ENCODE data around the gene PHYKPL. TPM values are rescaled to one million over a fixed set of nuclear protein-coding genes. Genes with fewer than 3 reads are reported as not detected.
"Not testable (repeated sequence)": the region's sequence is repeated elsewhere in the genome, so short reads cannot be mapped to it uniquely, and the experiment has no call there.

The PHYKPL gene
- polyA plus RNA-seq, 1 donor (not counting 4 experiments of a cell fraction or from before 2014, with no cell fraction given): 38.8 TPM

DNA sequence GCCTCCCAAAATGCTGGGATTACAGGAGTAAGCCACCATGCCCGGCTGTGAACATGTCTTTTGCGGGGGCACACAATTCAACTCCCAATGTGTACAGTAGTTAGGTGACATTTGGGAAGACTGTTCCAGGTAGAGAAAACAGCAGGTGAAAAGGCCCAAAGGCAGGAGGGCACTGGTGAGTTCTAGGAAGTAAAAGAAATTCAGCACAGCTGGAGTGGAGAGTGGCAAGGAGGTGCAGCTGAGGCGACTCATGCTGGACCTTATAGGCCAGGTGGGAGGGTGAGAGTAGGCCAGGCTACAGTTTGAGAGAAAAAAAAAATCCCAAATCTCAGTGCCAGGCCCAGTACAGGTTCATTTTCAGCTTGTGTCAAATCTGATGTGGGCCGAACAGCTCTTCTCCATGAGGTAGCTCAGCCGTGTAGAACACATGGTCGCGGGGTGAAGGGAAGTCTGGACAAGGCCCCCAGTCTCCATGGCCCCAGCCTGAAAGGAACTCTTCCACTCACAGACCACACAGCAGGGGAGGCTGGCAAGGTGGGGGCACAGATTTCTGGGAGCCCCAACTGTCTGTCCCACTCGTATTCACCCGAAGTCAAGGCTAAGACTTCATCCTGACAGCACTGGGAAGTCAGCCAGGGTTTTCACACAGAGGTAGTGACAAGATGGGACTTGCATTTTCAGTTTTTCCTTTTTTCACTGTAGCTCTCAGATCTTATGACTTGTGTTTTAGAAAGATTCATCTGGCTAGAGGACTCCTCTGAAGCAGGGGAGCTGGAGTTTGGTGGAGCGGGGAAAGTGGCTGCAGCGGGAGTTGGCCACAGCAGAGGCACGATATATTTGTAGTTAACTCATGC lies 32.8 kb downstream of the PHYKPL start:
- dilution Hi-C loops (cut with MboI; ENCODE audit: extremely low pct_ligation_motif_present, low sequenced_read_pairs): no loop called here
- H2AFZ ChIP-seq (ENCODE audit: control insufficient read depth, low read length): no peak overlapping the region
- no peaks in the 10 kb centered on the region for H3K9me1 ChIP-seq (ENCODE audit: control insufficient read depth, extremely low read depth, insufficient read depth, low read length)
- H3K4me2 ChIP-seq (ENCODE audit: control insufficient read depth, extremely low read depth, insufficient read depth, low read depth, low read length): peak overlapping the region; percentile 47
- FAIRE-seq (peak; percentile 51), DNase-seq (ENCODE audit: low read depth, low spot score) (no peak)
- no peaks in the 10 kb centered on the region for H3K9me3 ChIP-seq (ENCODE audit: control insufficient read depth, low read depth, low read length)
- no peaks in the 10 kb centered on the region for H3K27me3 ChIP-seq (ENCODE audit: control insufficient read depth, extremely low read depth, insufficient read depth, low read length)
- H3K27ac ChIP-seq (ENCODE audit: control insufficient read depth, insufficient read depth, low read length): no peak overlapping the region
- no peaks in the 10 kb centered on the region for H3K36me3 ChIP-seq (ENCODE audit: control insufficient read depth in 2 of 2, extremely low read depth in 1 of 2, insufficient read depth in 2 of 2, low read length in 2 of 2)
- no peak overlapping the region for H3K9ac ChIP-seq (ENCODE audit: control insufficient read depth, extremely low read depth, insufficient read depth, low read length)
- H3K4me1 ChIP-seq (ENCODE audit: control insufficient read depth, extremely low read depth, insufficient read depth, low read length): peaks cover 15% of the 10 kb centered on the region
- H3K4me3 ChIP-seq (ENCODE audit: control insufficient read depth in 2 of 3, extremely low read depth in 1 of 3, insufficient read depth in 2 of 3, low read depth in 1 of 3, low read length in 3 of 3): no peak overlapping the region
- peaks cover 7% of the 10 kb centered on the region for H3K79me2 ChIP-seq (ENCODE audit: control insufficient read depth, insufficient read depth, low read length)
- no peaks in the 10 kb centered on the region for H4K20me1 ChIP-seq (ENCODE audit: control insufficient read depth, extremely low read depth, insufficient read depth, low read length)
- TF ChIP-seq, protein P1, sequence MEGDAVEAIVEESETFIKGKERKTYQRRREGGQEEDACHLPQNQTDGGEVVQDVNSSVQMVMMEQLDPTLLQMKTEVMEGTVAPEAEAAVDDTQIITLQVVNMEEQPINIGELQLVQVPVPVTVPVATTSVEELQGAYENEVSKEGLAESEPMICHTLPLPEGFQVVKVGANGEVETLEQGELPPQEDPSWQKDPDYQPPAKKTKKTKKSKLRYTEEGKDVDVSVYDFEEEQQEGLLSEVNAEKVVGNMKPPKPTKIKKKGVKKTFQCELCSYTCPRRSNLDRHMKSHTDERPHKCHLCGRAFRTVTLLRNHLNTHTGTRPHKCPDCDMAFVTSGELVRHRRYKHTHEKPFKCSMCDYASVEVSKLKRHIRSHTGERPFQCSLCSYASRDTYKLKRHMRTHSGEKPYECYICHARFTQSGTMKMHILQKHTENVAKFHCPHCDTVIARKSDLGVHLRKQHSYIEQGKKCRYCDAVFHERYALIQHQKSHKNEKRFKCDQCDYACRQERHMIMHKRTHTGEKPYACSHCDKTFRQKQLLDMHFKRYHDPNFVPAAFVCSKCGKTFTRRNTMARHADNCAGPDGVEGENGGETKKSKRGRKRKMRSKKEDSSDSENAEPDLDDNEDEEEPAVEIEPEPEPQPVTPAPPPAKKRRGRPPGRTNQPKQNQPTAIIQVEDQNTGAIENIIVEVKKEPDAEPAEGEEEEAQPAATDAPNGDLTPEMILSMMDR (optimal IDR thresholded peaks at IDR 0.05 in 1 of 3, IDR thresholded peaks at IDR 0.05 in 1 of 3, conservative IDR thresholded peaks at IDR 0.05 in 1 of 3; ENCODE audit: extremely low read depth in 1 of 3, insufficient read depth in 2 of 3, low read length in 3 of 3): no peak
- no peak for TF ChIP-seq EZH2 (IDR thresholded peaks at IDR 0.05; ENCODE audit: low read length)

DNA sequence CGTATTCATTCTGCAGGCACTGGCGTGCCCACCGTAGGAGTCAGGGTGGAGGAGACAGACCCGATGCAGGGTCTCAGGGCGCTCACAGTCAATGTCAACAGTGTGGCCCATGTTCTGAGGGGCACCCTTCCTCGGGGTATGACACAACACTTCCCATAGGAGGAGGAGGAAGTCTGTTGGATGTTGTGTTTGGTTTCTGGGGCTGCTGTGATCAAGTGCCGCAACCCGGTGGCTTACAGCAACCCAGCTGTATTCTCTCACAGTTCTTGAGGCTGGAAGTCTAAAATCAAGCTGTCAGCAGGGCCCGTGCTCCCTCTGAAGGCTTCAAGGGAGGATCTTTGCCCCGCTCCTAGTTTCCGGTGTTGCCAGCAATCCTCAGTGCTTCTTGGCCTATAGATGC lies 33.9 kb downstream of the PHYKPL start:
- H2AFZ ChIP-seq (ENCODE audit: control insufficient read depth, low read length): no peak overlapping the region
- H3K9me1 ChIP-seq (ENCODE audit: control insufficient read depth, extremely low read depth, insufficient read depth, low read length): no peaks in the 10 kb centered on the region
- H3K36me3 ChIP-seq (ENCODE audit: control insufficient read depth in 2 of 2, extremely low read depth in 1 of 2, insufficient read depth in 2 of 2, low read length in 2 of 2): no peaks in the 10 kb centered on the region
- no peak overlapping the region for H3K9ac ChIP-seq (ENCODE audit: control insufficient read depth, extremely low read depth, insufficient read depth, low read length)
- H4K20me1 ChIP-seq (ENCODE audit: control insufficient read depth, extremely low read depth, insufficient read depth, low read length): no peaks in the 10 kb centered on the region
- DNase-seq (ENCODE audit: low read depth, low spot score) (no peak), FAIRE-seq (no peak)
- no peak overlapping the region for H3K4me3 ChIP-seq (ENCODE audit: control insufficient read depth in 2 of 3, extremely low read depth in 1 of 3, insufficient read depth in 2 of 3, low read depth in 1 of 3, low read length in 3 of 3)
- H3K27ac ChIP-seq (ENCODE audit: control insufficient read depth, insufficient read depth, low read length): no peak overlapping the region
- H3K79me2 ChIP-seq (ENCODE audit: control insufficient read depth, insufficient read depth, low read length): no peaks in the 10 kb centered on the region
- dilution Hi-C loops (cut with MboI; ENCODE audit: extremely low pct_ligation_motif_present, low sequenced_read_pairs): no loop called here
- no peak overlapping the region for H3K4me2 ChIP-seq (ENCODE audit: control insufficient read depth, extremely low read depth, insufficient read depth, low read depth, low read length)
- peaks cover 15% of the 10 kb centered on the region for H3K4me1 ChIP-seq (ENCODE audit: control insufficient read depth, extremely low read depth, insufficient read depth, low read length)
- H3K9me3 ChIP-seq (ENCODE audit: control insufficient read depth, low read depth, low read length): no peaks in the 10 kb centered on the region
- no peak for TF ChIP-seq EZH2 (IDR thresholded peaks at IDR 0.05; ENCODE audit: low read length)
- TF ChIP-seq, protein P1 (optimal IDR thresholded peaks at IDR 0.05 in 1 of 3, IDR thresholded peaks at IDR 0.05 in 1 of 3, conservative IDR thresholded peaks at IDR 0.05 in 1 of 3; ENCODE audit: extremely low read depth in 1 of 3, insufficient read depth in 2 of 3, low read length in 3 of 3): no peak
- H3K27me3 ChIP-seq (ENCODE audit: control insufficient read depth, extremely low read depth, insufficient read depth, low read length): peaks cover 6% of the 10 kb centered on the region

DNA sequence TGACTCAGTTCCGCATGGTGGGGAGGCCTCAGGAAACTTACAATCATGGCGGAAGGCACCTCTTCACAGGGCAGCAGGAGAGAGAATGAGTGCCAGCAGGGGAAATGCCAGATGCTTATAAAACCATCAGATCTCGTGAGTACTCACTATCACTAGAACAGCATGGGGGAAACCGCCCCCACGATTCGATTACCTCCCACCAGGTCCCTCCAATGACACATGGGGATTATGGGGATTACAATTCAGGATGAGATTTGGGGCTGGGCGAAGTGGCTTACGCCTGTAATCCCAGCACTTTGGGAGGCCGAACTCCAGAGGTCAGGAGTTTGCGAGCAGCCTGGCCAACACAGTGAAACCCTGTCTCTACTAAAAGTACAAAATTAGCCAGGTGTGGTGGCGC lies 34.5 kb downstream of the PHYKPL start:
- H3K27me3 ChIP-seq (ENCODE audit: control insufficient read depth, extremely low read depth, insufficient read depth, low read length); dilution Hi-C loops (cut with MboI; ENCODE audit: extremely low pct_ligation_motif_present, low sequenced_read_pairs); H4K20me1 ChIP-seq (ENCODE audit: control insufficient read depth, extremely low read depth, insufficient read depth, low read length); H3K27ac ChIP-seq (ENCODE audit: control insufficient read depth, insufficient read depth, low read length); H3K9me1 ChIP-seq (ENCODE audit: control insufficient read depth, extremely low read depth, insufficient read depth, low read length); DNase-seq (ENCODE audit: low read depth, low spot score); H3K9ac ChIP-seq (ENCODE audit: control insufficient read depth, extremely low read depth, insufficient read depth, low read length); H2AFZ ChIP-seq (ENCODE audit: control insufficient read depth, low read length); FAIRE-seq; H3K4me2 ChIP-seq (ENCODE audit: control insufficient read depth, extremely low read depth, insufficient read depth, low read depth, low read length); H3K4me3 ChIP-seq (ENCODE audit: control insufficient read depth in 2 of 3, extremely low read depth in 1 of 3, insufficient read depth in 2 of 3, low read depth in 1 of 3, low read length in 3 of 3); H3K36me3 ChIP-seq (ENCODE audit: control insufficient read depth in 2 of 2, extremely low read depth in 1 of 2, insufficient read depth in 2 of 2, low read length in 2 of 2); H3K9me3 ChIP-seq (ENCODE audit: control insufficient read depth, low read depth, low read length); H3K79me2 ChIP-seq (ENCODE audit: control insufficient read depth, insufficient read depth, low read length): not testable (repeated sequence)
- peaks cover 15% of the 10 kb centered on the region for H3K4me1 ChIP-seq (ENCODE audit: control insufficient read depth, extremely low read depth, insufficient read depth, low read length)
